SK-N-SH (cell line): Measurements from ENCODE around the gene NXNL2. TPM values are rescaled to one million over a fixed set of nuclear protein-coding genes. Genes with fewer than 3 reads are reported as not detected.
A peak's percentile ranks its signal among the peaks of the same experiment; 100 is the strongest.

Source experiments
- CTCF ChIA-PET: fragments of 300-600, 350-600 bp; formaldehyde crosslinking; extraction: SDS; loops from one replicate; lab custom pipeline; 2021; lab: Yijun Ruan, JAX
- POLR2A ChIA-PET: fragments of 350-600 bp; sonication (Branson Sonifier 250); formaldehyde crosslinking; extraction: SDS; loops from one replicate; lab custom pipeline; 2020; ENCODE audit warnings: antibody characterized with exemption, inconsistent platforms; lab: Yijun Ruan, JAX
- DNase-seq: peaks from one replicate; pipeline ENCODE4 v3.0.0; 2012
- H2AFZ ChIP-seq: fragments of 200-600 bp; sonication (generic); 2 replicates; pipeline ENCODE4 v1.8.1; 2016; ENCODE audit warnings: antibody characterized with exemption, mild to moderate bottlenecking, low read depth
- H3F3A ChIP-seq: fragments of 200-600 bp; sonication (generic); replicated peaks from 2 replicates; pipeline ENCODE3; 2016; ENCODE audit warnings: antibody characterized with exemption, mild to moderate bottlenecking; ENCODE audit not compliant: insufficient read depth
- H3K27ac ChIP-seq, 2 experiments: fragments of 200-500 bp in 1 of 2; fragments of 200-600 bp in 1 of 2; sonication (Bioruptor generic) in 1 of 2; sonication (generic), shearing (Covaris generic) in 1 of 2; 2 replicates each; pipeline versions ENCODE4 v1.5.1 to v1.6.1; 2014 to 2016; ENCODE audit warnings: low read depth in 2 of 2, inconsistent platforms in 1 of 2, low read length in 1 of 2, mild to moderate bottlenecking in 1 of 2, mixed read lengths in 1 of 2
- H3K27me3 ChIP-seq: fragments of 200-600 bp; sonication (generic), shearing (Covaris generic); 2 replicates; pipeline ENCODE4 v1.6.1; 2016; ENCODE audit warnings: mixed run types; ENCODE audit not compliant: insufficient read depth
- H3K36me3 ChIP-seq, 2 experiments: fragments of 200-500 bp in 1 of 2; fragments of 200-600 bp in 1 of 2; sonication (Bioruptor generic) in 1 of 2; sonication (generic) in 1 of 2; replicated peaks in 1 of 2; 2 replicates each; pipeline versions ENCODE3 to v1.5.1; 2014 to 2016; ENCODE audit warnings: low read length in 1 of 2, mild to moderate bottlenecking in 1 of 2; ENCODE audit not compliant: insufficient read depth in 2 of 2, control insufficient read depth in 1 of 2
- H3K4me1 ChIP-seq, 2 experiments: fragments of 200-500 bp in 1 of 2; fragments of 200-600 bp in 1 of 2; sonication (Bioruptor generic) in 1 of 2; sonication (generic), shearing (Covaris generic) in 1 of 2; 2 replicates each; pipeline versions ENCODE4 v1.5.1 to v1.6.1; 2014 to 2016; ENCODE audit warnings: low read depth in 1 of 2, low read length in 1 of 2, mixed run types in 1 of 2; ENCODE audit not compliant: insufficient read depth in 2 of 2, control insufficient read depth in 1 of 2
- H3K4me2 ChIP-seq: fragments of 200-600 bp; sonication (generic), shearing (Covaris generic); 2 replicates; pipeline ENCODE4 v1.6.1; 2017; ENCODE audit warnings: mixed run types
- H3K4me3 ChIP-seq, 2 experiments: fragments of 200-500 bp in 1 of 2; fragments of 200-600 bp in 1 of 2; sonication (Bioruptor generic) in 1 of 2; sonication (generic), shearing (Covaris generic) in 1 of 2; 2 replicates each; pipeline versions ENCODE4 v1.5.1 to v1.8.1; 2014 to 2016; ENCODE audit warnings: low read depth in 2 of 2, inconsistent platforms in 1 of 2, low read length in 1 of 2, mild to moderate bottlenecking in 1 of 2, mixed read lengths in 1 of 2, moderate library complexity in 1 of 2
- H3K79me2 ChIP-seq: fragments of 200-600 bp; sonication (generic); 2 replicates; pipeline ENCODE4 v1.8.1; 2017; ENCODE audit warnings: mild to moderate bottlenecking; ENCODE audit not compliant: insufficient read depth
- H3K9ac ChIP-seq: fragments of 200-600 bp; sonication (generic); 2 replicates; pipeline ENCODE4 v1.6.1; 2017; ENCODE audit warnings: mixed run types
- H3K9me2 ChIP-seq: fragments of 200-600 bp; sonication (generic); 2 replicates; pipeline ENCODE4 v1.6.1; 2017; ENCODE audit warnings: mixed run types
- H3K9me3 ChIP-seq: fragments of 200-600 bp; sonication (generic); 2 replicates; pipeline ENCODE4 v1.6.1; 2017; ENCODE audit warnings: mixed run types, mild to moderate bottlenecking, moderate library complexity
- H4K20me1 ChIP-seq: fragments of 200-600 bp; sonication (generic); 2 replicates; pipeline ENCODE4 v1.6.1; 2017; ENCODE audit warnings: mild to moderate bottlenecking, mixed run types; ENCODE audit not compliant: insufficient read depth
- ELF1 ChIP-seq: IDR thresholded peaks from 2 replicates; pipeline ENCODE4 v1.4.0; 2012
- EZH2phosphoT487 ChIP-seq: fragments of 200-600 bp; sonication (generic); IDR thresholded peaks from 2 replicates; pipeline ENCODE4 v1.6.1; 2017; ENCODE audit warnings: low read depth, mixed run types, mild to moderate bottlenecking, antibody characterized with exemption, moderate library complexity, borderline replicate concordance
- FOSL2 ChIP-seq: IDR thresholded peaks from 2 replicates; pipeline ENCODE4 v1.4.0; 2012; ENCODE audit warnings: low read depth, mild to moderate bottlenecking, moderate library complexity, borderline replicate concordance
- FOXJ3 ChIP-seq: sonication (generic); formaldehyde crosslinking; IDR thresholded peaks from 2 replicates; pipeline ENCODE4 v1.5.1; 2020; ENCODE audit warnings: mild to moderate bottlenecking, missing genetic modification reagents
- FOXM1 ChIP-seq: IDR thresholded peaks from 2 replicates; pipeline ENCODE4 v1.4.0; 2012; ENCODE audit warnings: low read depth, mild to moderate bottlenecking
- GABPA ChIP-seq: IDR thresholded peaks from 2 replicates; pipeline ENCODE4 v1.4.0; 2012; ENCODE audit warnings: low read depth, mild to moderate bottlenecking
- JUND ChIP-seq: IDR thresholded peaks from 2 replicates; pipeline ENCODE4 v1.4.0; 2012
- MEF2A ChIP-seq: IDR thresholded peaks from 2 replicates; pipeline ENCODE4 v1.4.0; 2012; ENCODE audit warnings: low read depth, borderline replicate concordance
- NFIC ChIP-seq: IDR thresholded peaks from 2 replicates; pipeline ENCODE4 v1.4.0; 2012; ENCODE audit warnings: borderline replicate concordance
- NRF1 ChIP-seq: IDR thresholded peaks from 2 replicates; pipeline ENCODE4 v1.6.1; 2012; ENCODE audit warnings: low read depth, mild to moderate bottlenecking, low read length
- RAD21 ChIP-seq: IDR thresholded peaks from 2 replicates; pipeline ENCODE4 v1.6.1; 2012; ENCODE audit warnings: mild to moderate bottlenecking, low read length
- RCOR1 ChIP-seq: fragments of 150-350 bp; IDR thresholded peaks from 2 replicates; pipeline ENCODE4 v1.6.1; 2017; ENCODE audit warnings: antibody characterized with exemption, low read length
- RFX5 ChIP-seq: IDR thresholded peaks from 2 replicates; pipeline ENCODE4 v1.6.1; 2012; ENCODE audit warnings: mild to moderate bottlenecking, improper control_type of control experiment, low read length
- SIN3A ChIP-seq: IDR thresholded peaks from 2 replicates; pipeline ENCODE4 v1.6.1; 2012; ENCODE audit warnings: low read depth, mild to moderate bottlenecking, low read length, moderate library complexity, borderline replicate concordance
- SMC3 ChIP-seq: IDR thresholded peaks from 2 replicates; pipeline ENCODE4 v1.6.1; 2012; ENCODE audit warnings: low read depth, low read length, improper control_type of control experiment
- USF1 ChIP-seq: IDR thresholded peaks from 2 replicates; pipeline ENCODE4 v1.4.0; 2012; ENCODE audit warnings: low read depth, borderline replicate concordance
- USF2 ChIP-seq: fragments of 150-350 bp; IDR thresholded peaks from 2 replicates; pipeline ENCODE4 v1.6.1; 2017; ENCODE audit warnings: antibody characterized with exemption, low read length, low read depth, borderline replicate concordance
- WGBS: methylation state at CpG from one replicate; pipeline ENCODE4 v1.1.6; 2017; ENCODE audit warnings: low lambda C conversion rate; 5-methylcytosine and 5-hydroxymethylcytosine counted together
- polyA plus RNA-seq, 3 experiments: library from polyadenylated mRNA; depleted of rRNA; stranded (reverse); fragments of >200 nt; gene quantifications; 2 replicates each; pipeline ENCODE4 v1.2.3, GENCODE V29; 2012
- TF ChIP-seq, protein P1 (sequence below): fragments of 200-600 bp; sonication (generic); IDR thresholded peaks from 2 replicates; pipeline ENCODE4 v1.6.1; 2017; ENCODE audit warnings: antibody characterized with exemption, mild to moderate bottlenecking, moderate library complexity
- TF ChIP-seq, protein P2 (sequence below): IDR thresholded peaks from 2 replicates; pipeline ENCODE4 v1.6.1; 2012; ENCODE audit warnings: mild to moderate bottlenecking, low read depth, low read length, moderate library complexity

The NXNL2 gene
- polyA plus RNA-seq, 1 of the 3 experiments (the other 2 are of a cell fraction), result 3.1 TPM

DNA sequence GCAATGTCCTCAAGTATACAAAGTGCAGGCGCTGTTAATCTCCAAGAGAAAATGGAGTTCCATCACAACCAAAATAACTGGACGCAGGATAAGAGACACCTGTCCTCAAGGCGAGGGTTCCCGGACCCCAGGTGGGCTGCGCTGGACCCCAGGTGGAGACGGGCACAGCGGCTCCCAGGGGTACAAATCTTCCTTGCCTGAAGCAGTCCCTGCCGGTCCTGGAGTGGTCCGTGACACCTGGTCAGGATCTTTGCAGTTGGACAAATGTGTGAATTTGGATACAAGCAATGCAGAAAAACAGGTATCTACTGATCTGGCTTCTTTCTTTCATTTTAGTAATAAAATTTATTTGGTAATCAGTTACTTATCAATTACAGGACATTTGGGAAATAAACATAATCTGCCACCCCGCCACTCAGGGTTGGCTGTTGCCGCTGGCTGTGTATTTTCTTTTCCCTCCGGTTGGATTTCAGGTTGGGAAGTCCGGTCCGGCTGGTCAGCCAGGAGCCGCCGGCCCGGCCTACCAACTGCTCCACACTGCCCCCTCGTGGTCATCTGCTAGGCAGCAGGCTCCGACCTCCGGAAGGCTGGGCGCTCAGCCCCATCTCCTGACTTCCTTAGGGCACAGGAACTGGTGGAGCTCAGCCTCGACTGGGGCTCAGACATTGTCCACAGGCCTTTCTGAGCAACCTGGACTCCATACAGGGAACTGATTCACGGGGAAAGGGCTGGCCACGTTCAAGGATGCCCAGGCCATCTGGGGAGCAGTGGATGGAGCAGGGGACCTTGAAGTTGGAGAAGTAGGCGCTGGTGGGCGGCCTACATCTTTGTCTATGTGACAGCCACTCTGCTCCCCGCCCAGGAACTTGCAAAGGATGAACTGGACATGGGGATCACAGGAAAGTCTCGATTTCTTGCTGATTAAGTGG lies 43.4 kb downstream of the NXNL2 start:
- TF ChIP-seq USF2 (no peak), SMC3 (peak; percentile 94), RAD21 (peak; percentile 89), GABPA (peak; percentile 32; the same call in 1 of the 2 replicates)
- TF ChIP-seq, protein P1, sequence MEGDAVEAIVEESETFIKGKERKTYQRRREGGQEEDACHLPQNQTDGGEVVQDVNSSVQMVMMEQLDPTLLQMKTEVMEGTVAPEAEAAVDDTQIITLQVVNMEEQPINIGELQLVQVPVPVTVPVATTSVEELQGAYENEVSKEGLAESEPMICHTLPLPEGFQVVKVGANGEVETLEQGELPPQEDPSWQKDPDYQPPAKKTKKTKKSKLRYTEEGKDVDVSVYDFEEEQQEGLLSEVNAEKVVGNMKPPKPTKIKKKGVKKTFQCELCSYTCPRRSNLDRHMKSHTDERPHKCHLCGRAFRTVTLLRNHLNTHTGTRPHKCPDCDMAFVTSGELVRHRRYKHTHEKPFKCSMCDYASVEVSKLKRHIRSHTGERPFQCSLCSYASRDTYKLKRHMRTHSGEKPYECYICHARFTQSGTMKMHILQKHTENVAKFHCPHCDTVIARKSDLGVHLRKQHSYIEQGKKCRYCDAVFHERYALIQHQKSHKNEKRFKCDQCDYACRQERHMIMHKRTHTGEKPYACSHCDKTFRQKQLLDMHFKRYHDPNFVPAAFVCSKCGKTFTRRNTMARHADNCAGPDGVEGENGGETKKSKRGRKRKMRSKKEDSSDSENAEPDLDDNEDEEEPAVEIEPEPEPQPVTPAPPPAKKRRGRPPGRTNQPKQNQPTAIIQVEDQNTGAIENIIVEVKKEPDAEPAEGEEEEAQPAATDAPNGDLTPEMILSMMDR, result peak; percentile 95
- H4K20me1 ChIP-seq, result no peaks in the 10 kb centered on the region
- CTCF ChIA-PET, result interaction anchor here (0.6 to 1.4 kb wide), 16 partner anchors 11 to 628 kb away, joined by 3 to 5 read pairs (median 3); no protein-coding TSS in a partner anchor
- H3K27me3 ChIP-seq, result no peaks in the 10 kb centered on the region
- H2AFZ ChIP-seq, result peak overlapping the region; percentile 79; the same call in 1 of the 2 replicates
- H3K9me2 ChIP-seq, result no peaks in the 10 kb centered on the region
- H3K9me3 ChIP-seq, result no peaks in the 10 kb centered on the region
- H3K4me2 ChIP-seq, result 0 out of 2 replicates have a peak overlapping the region, but pooled peaks have one; percentile 38
- POLR2A ChIA-PET, result no interaction called here
- H3K4me1 ChIP-seq, result peaks cover 0 to 4% of the 10 kb centered on the region in 2 experiments; a peak in 2 of 4 replicates
- H3K36me3 ChIP-seq, result no peaks in the 10 kb centered on the region
- DNase-seq, result peak; percentile 88
- no peaks in the 10 kb centered on the region for H3F3A ChIP-seq
- peak overlapping the region in 1 of 2 experiments; percentile 40; a peak in 2 of 4 replicates for H3K4me3 ChIP-seq
- 37% methylated on average over 26 of the region's 28 CpGs for WGBS
- no peak overlapping the region for H3K9ac ChIP-seq
- no peak overlapping the region for H3K27ac ChIP-seq
- H3K79me2 ChIP-seq, result no peaks in the 10 kb centered on the region

DNA sequence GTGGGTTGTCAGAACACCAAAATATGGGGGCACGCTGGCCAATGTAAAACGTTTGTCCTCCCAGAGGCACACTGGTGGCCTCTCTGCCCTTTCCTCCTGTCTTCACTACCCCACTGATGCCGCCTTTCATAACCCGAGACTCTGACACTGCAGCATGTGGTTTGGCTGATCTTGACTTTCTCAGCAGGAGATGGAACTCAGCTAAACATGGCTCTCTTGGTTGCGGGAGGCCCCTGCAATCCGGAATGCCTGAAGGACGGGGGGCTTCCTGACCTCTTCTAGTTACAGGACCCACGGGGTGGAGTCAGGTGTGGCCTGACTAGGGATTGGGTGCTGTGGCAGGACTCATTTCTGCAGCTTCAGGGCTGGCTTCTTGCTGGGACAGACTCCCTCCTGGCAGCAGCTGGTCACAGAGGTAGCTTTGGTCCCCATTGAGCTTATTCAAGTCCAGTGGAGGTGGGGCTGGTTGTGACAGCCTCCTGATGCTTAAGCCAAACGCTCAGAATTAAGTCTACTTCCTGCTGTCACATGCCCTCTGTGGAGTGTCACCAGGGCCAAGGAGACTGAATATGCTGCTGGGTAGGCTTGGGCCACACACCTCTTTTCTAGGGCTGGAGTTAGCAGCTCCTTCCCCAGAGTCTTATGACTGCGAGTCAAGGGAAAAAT lies 44.2 kb downstream of the NXNL2 start:
- H4K20me1 ChIP-seq, result no peaks in the 10 kb centered on the region
- no peaks in the 10 kb centered on the region for H3K36me3 ChIP-seq
- DNase-seq, result no peak
- peaks cover 0 to 4% of the 10 kb centered on the region in 2 experiments; a peak in 2 of 4 replicates for H3K4me1 ChIP-seq
- no peaks in the 10 kb centered on the region for H3K79me2 ChIP-seq
- no peaks in the 10 kb centered on the region for H3K27me3 ChIP-seq
- H3K9me2 ChIP-seq, result no peaks in the 10 kb centered on the region
- H3K4me3 ChIP-seq, result no peak overlapping the region
- ChIA-PET CTCF (interaction anchor here (0.6 to 1.4 kb wide), 16 partner anchors 10 to 629 kb away, joined by 3 to 5 read pairs (median 3); no protein-coding TSS in a partner anchor), POLR2A (no interaction called here)
- 78% methylated on average over 9 of the region's 10 CpGs for WGBS
- peak overlapping the region; percentile 79; the same call in 1 of the 2 replicates for H2AFZ ChIP-seq
- no peaks in the 10 kb centered on the region for H3F3A ChIP-seq
- H3K9ac ChIP-seq, result no peak overlapping the region
- no peaks in the 10 kb centered on the region for H3K9me3 ChIP-seq
- H3K4me2 ChIP-seq, result no peak overlapping the region
- no peak overlapping the region for H3K27ac ChIP-seq
- TF ChIP-seq JUND (no peak), NRF1 (no peak), FOSL2 (no peak), FOXM1 (no peak), SIN3A (no peak), FOXJ3 (CRISPR knock-in tag) (no peak), EZH2phosphoT487 (no peak), MEF2A (no peak), RCOR1 (no peak), NFIC (no peak), RFX5 (no peak), USF1 (no peak), ELF1 (no peak)
- TF ChIP-seq, protein P2, sequence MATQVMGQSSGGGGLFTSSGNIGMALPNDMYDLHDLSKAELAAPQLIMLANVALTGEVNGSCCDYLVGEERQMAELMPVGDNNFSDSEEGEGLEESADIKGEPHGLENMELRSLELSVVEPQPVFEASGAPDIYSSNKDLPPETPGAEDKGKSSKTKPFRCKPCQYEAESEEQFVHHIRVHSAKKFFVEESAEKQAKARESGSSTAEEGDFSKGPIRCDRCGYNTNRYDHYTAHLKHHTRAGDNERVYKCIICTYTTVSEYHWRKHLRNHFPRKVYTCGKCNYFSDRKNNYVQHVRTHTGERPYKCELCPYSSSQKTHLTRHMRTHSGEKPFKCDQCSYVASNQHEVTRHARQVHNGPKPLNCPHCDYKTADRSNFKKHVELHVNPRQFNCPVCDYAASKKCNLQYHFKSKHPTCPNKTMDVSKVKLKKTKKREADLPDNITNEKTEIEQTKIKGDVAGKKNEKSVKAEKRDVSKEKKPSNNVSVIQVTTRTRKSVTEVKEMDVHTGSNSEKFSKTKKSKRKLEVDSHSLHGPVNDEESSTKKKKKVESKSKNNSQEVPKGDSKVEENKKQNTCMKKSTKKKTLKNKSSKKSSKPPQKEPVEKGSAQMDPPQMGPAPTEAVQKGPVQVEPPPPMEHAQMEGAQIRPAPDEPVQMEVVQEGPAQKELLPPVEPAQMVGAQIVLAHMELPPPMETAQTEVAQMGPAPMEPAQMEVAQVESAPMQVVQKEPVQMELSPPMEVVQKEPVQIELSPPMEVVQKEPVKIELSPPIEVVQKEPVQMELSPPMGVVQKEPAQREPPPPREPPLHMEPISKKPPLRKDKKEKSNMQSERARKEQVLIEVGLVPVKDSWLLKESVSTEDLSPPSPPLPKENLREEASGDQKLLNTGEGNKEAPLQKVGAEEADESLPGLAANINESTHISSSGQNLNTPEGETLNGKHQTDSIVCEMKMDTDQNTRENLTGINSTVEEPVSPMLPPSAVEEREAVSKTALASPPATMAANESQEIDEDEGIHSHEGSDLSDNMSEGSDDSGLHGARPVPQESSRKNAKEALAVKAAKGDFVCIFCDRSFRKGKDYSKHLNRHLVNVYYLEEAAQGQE, result no peak
